ENCODE measurements around the gene ZNF813.

The ZNF813 gene

DNA sequence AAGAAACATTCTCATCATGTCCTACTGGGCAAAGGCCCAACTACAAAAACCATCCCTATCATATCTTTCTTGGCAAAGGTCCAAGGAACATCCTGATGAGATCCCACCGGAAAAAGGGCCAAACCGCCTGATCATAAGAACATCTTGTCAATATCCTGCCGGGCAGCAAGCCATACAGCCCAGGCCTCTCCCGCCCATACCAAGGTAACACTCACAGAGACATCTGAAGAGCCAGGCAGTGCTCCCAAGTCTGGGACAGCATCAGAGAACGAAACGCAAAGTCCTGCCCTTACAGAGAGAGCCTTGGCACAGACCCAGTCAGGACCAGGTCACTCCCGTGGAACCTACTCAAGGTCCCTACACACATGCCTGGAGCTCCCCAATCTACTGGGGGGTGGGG lies 51.9 kb downstream of the ZNF813 start:
- peaks cover 4% of the 10 kb centered on the region for H3K27me3 ChIP-seq (ENCODE audit: control insufficient read depth, insufficient read depth, low read length, poor library complexity, severe bottlenecking)
- no peaks in the 10 kb centered on the region for H3K36me3 ChIP-seq (ENCODE audit: control insufficient read depth, insufficient read depth, low read length)
- H3K4me1 ChIP-seq (ENCODE audit: control insufficient read depth, insufficient read depth, low read length): no peaks in the 10 kb centered on the region
- WGBS, 2 experiments: 96% methylated on average over 7 of the region's 7 CpGs
- no peaks in the 10 kb centered on the region for H3K9me3 ChIP-seq (ENCODE audit: control insufficient read depth, low read length)
- no peak overlapping the region for H3K4me3 ChIP-seq (ENCODE audit: insufficient read depth, low read depth, low read length)
- H3K27ac ChIP-seq (ENCODE audit: insufficient read depth, low read depth, low read length, poor library complexity, severe bottlenecking): no peak overlapping the region

DNA sequence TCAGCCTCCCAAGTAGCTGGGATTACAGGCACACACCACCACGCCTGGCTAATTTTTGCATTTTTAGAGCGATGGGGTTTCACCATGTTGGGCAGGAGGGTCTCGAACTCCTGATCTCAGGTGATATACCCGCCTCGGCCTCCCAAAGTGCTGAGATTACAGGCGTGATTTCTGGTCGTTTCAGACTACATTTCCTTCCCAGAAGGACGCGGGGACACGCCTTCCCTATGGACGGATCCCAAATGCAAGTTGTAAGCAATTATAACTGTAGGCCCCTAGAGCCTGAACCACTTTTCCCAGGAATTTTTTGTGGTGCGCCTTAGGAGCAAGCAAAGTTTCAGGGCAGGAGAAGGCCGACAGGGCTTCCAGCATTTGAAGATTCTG lies 52.6 kb downstream of the ZNF813 start:
- H3K9me3 ChIP-seq (ENCODE audit: control insufficient read depth, low read length): no peaks in the 10 kb centered on the region
- peaks cover 4% of the 10 kb centered on the region for H3K27me3 ChIP-seq (ENCODE audit: control insufficient read depth, insufficient read depth, low read length, poor library complexity, severe bottlenecking)
- H3K4me3 ChIP-seq (ENCODE audit: insufficient read depth, low read depth, low read length): peak overlapping the region; percentile 23
- WGBS, 2 experiments: 84 to 85% methylated on average over 13 of the region's 13 CpGs
- no peaks in the 10 kb centered on the region for H3K4me1 ChIP-seq (ENCODE audit: control insufficient read depth, insufficient read depth, low read length)
- no peaks in the 10 kb centered on the region for H3K36me3 ChIP-seq (ENCODE audit: control insufficient read depth, insufficient read depth, low read length)
- H3K27ac ChIP-seq (ENCODE audit: insufficient read depth, low read depth, low read length, poor library complexity, severe bottlenecking): peak overlapping the region; percentile 38

DNA sequence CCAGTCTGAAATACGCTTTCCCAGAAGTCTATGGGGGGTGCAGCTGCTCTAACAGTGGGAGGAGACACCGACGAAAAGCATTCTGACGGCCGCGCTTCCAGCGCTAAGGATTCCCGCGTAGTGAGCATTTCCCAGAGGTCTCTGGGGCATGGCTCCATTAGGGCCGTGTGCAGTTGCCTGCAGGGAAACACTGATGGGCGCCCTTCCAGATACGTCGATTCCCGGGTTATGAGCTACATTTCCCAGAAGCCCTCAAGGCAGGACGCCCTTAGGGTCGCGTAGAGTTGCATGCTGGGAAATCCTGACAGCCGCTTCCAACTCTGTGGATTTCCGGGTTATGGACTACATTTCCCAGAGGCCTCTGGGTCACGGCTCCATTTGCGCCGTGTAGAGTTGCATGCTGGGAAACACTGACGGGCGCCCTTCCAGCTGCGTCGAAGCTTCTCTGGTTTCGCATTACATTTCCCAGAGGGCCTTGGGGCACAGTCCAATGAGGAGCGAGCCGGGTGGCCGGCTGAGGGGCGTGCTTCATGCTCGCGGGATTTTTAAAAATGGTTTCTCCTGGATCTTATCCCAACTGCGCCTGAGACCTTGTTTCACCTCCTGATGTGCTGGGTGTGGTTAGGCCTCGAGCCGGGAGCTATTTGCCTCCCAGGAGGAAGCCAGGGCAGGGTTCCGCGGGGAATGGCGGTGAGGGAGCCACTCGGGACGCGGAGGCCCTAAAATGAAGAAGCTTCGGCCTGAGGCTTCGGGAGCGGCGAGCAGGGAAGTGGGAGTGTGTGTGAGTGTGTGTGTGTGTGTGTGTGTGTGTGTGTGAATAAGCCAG lies 53.2 kb downstream of the ZNF813 start:
- peak overlapping the region; percentile 38 for H3K27ac ChIP-seq (ENCODE audit: insufficient read depth, low read depth, low read length, poor library complexity, severe bottlenecking)
- peak overlapping the region; percentile 78 for H3K4me3 ChIP-seq (ENCODE audit: insufficient read depth, low read depth, low read length)
- H3K9me3 ChIP-seq (ENCODE audit: control insufficient read depth, low read length): no peaks in the 10 kb centered on the region
- H3K27me3 ChIP-seq (ENCODE audit: control insufficient read depth, insufficient read depth, low read length, poor library complexity, severe bottlenecking): peaks cover 4% of the 10 kb centered on the region
- no peaks in the 10 kb centered on the region for H3K4me1 ChIP-seq (ENCODE audit: control insufficient read depth, insufficient read depth, low read length)
- peaks cover 3% of the 10 kb centered on the region for H3K36me3 ChIP-seq (ENCODE audit: control insufficient read depth, insufficient read depth, low read length)
- 1% methylated on average over 46 of the region's 46 CpGs for WGBS, 2 experiments

DNA sequence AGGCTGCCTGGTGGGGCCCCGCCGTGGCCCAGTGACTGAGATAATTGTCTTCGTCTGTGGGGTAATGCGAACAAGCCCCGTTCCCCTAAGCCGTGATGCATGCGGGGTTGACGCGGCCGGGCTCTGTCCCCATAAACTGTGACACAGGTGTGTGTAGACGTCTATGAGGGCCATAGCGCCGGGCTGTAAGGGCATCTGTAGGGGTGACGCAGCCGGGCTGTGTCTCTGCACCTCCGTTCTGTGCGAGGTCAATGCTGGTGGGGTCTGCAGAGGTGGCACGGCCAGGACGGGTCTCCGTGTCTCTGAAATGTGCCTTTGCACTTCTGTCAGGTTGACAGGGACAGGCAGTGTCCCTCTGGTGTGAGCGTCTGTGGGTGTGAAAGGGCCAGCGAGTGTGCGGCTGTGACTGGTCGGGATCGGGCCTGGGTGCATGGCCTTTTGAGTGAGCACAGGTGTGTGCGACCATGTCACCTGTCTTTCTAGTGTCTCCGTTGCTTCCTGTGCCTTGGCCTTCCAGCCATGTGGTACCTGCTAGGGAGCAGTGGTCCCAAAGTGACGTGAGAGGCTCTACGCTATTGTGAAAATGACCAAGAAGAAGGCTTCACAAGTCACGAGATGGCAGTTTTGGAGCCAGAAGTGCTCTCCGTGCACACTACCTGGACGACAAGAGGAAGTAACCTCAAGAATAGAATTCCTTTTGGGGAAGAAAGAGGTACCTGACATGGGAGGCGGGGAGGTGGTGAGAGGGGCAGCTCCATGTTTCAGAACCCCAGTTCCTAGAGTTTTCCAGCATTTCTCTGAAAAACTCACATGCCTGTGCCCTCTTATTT lies 54.1 kb downstream of the ZNF813 start:
- Histone ChIP-seq H3K27ac (ENCODE audit: insufficient read depth, low read depth, low read length, poor library complexity, severe bottlenecking) (no peak overlapping the region), H3K4me1 (ENCODE audit: control insufficient read depth, insufficient read depth, low read length) (no peaks in the 10 kb centered on the region), H3K27me3 (ENCODE audit: control insufficient read depth, insufficient read depth, low read length, poor library complexity, severe bottlenecking) (peaks cover 4% of the 10 kb centered on the region), H3K4me3 (ENCODE audit: insufficient read depth, low read depth, low read length) (peak overlapping the region; percentile 78), H3K36me3 (ENCODE audit: control insufficient read depth, insufficient read depth, low read length) (peaks cover 8% of the 10 kb centered on the region), H3K9me3 (ENCODE audit: control insufficient read depth, low read length) (no peaks in the 10 kb centered on the region)
- WGBS, 2 experiments: 18 to 21% methylated on average over 33 of the region's 33 CpGs

DNA sequence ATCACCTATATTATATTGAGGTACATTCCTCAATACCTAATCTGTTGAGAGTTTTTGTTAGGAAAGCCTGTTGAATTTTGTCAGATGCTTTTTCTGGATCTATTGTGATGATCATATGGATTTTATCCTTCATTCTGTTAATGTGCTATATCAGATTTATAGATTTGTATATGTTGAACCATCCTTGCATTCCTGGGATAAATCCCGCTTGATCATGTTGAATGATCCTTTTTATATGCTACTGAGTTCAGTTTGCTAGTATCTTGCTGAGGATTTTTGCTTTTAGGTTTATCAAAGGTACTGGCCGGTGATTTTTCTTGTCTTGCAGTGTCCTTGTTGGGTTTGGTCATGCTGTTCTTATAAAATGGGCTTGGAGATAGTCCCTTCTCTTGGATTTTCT lies 58.4 kb downstream of the ZNF813 start:
- Histone ChIP-seq H3K27ac (ENCODE audit: insufficient read depth, low read depth, low read length, poor library complexity, severe bottlenecking) (no peak overlapping the region), H3K4me1 (ENCODE audit: control insufficient read depth, insufficient read depth, low read length) (no peaks in the 10 kb centered on the region), H3K9me3 (ENCODE audit: control insufficient read depth, low read length) (no peaks in the 10 kb centered on the region), H3K36me3 (ENCODE audit: control insufficient read depth, insufficient read depth, low read length) (peaks cover 8% of the 10 kb centered on the region), H3K27me3 (ENCODE audit: control insufficient read depth, insufficient read depth, low read length, poor library complexity, severe bottlenecking) (no peaks in the 10 kb centered on the region), H3K4me3 (ENCODE audit: insufficient read depth, low read depth, low read length) (no peak overlapping the region)
- 96 to 98% methylated on average over 2 of the region's 2 CpGs for WGBS, 2 experiments

DNA sequence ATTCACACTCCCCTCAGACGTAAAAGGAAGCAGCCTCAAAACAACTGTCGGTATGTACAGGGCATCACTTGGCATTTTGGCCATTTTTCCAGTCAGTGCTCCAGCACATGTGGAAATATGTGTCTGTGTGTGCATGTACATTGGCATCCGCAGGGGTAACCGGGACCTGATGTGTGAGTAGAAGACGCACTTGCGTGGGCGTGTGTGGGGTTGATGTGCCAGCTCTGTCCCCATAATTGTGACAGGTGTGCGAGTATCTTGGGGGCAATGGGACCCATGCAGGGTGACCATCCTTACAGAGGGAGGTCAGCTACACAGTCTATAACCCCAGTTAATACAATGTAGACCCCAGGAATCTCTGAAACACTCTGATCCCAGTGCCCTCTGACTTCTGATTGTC lies 63.1 kb downstream of the ZNF813 start:
- 85 to 88% methylated on average over 8 of the region's 8 CpGs for WGBS, 2 experiments
- H3K4me3 ChIP-seq (ENCODE audit: insufficient read depth, low read depth, low read length): no peak overlapping the region
- no peaks in the 10 kb centered on the region for H3K9me3 ChIP-seq (ENCODE audit: control insufficient read depth, low read length)
- no peaks in the 10 kb centered on the region for H3K27me3 ChIP-seq (ENCODE audit: control insufficient read depth, insufficient read depth, low read length, poor library complexity, severe bottlenecking)
- no peaks in the 10 kb centered on the region for H3K4me1 ChIP-seq (ENCODE audit: control insufficient read depth, insufficient read depth, low read length)
- no peak overlapping the region for H3K27ac ChIP-seq (ENCODE audit: insufficient read depth, low read depth, low read length, poor library complexity, severe bottlenecking)
- H3K36me3 ChIP-seq (ENCODE audit: control insufficient read depth, insufficient read depth, low read length): peaks cover 6% of the 10 kb centered on the region

DNA sequence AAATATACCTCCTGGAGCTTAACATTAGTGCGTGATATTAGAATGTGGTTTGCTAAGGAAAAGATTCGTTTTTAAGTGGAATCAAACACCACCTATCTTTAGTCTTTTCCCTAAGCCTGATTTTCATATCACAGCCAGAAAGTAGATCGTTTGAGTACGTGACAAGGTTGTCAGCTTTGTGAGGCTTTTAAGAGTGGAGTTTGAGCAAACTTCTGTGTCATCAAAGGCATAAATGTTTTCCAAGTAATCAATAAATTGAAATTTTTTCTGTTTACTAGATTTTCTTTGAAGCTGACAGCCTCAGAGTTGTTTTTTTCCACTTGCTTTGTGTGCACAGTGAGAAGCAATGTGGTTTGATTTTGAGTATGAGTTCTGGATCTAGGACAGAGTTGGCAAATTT lies 63.9 kb downstream of the ZNF813 start:
- Histone ChIP-seq H3K4me1 (ENCODE audit: control insufficient read depth, insufficient read depth, low read length) (no peaks in the 10 kb centered on the region), H3K36me3 (ENCODE audit: control insufficient read depth, insufficient read depth, low read length) (no peaks in the 10 kb centered on the region), H3K27ac (ENCODE audit: insufficient read depth, low read depth, low read length, poor library complexity, severe bottlenecking) (no peak overlapping the region), H3K9me3 (ENCODE audit: control insufficient read depth, low read length) (no peaks in the 10 kb centered on the region), H3K4me3 (ENCODE audit: insufficient read depth, low read depth, low read length) (no peak overlapping the region), H3K27me3 (ENCODE audit: control insufficient read depth, insufficient read depth, low read length, poor library complexity, severe bottlenecking) (no peaks in the 10 kb centered on the region)
- 98 to 100% methylated on average over 2 to 4 of the region's 4 CpGs for WGBS, 2 experiments

DNA sequence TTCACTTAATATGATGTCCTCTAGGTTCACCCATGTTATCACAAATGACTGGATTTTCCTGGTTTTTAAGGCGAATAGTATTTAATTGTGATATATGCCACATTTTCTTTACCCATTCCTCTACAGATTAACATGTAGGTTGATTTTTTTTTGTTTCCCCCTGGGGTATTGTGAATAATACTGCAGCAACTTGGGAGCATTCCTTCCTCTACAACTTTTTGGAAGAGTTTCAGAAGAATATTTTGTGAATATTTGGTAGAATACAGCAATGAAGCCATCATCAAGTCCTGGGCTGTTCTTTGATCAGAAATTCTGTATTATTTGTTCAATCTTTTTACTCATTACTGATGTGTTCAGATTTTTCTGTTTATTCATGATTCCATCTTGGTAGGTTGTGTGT lies 64.8 kb downstream of the ZNF813 start:
- Histone ChIP-seq H3K36me3 (ENCODE audit: control insufficient read depth, insufficient read depth, low read length) (no peaks in the 10 kb centered on the region), H3K9me3 (ENCODE audit: control insufficient read depth, low read length) (no peaks in the 10 kb centered on the region), H3K4me1 (ENCODE audit: control insufficient read depth, insufficient read depth, low read length) (no peaks in the 10 kb centered on the region), H3K4me3 (ENCODE audit: insufficient read depth, low read depth, low read length) (no peak overlapping the region), H3K27me3 (ENCODE audit: control insufficient read depth, insufficient read depth, low read length, poor library complexity, severe bottlenecking) (no peaks in the 10 kb centered on the region), H3K27ac (ENCODE audit: insufficient read depth, low read depth, low read length, poor library complexity, severe bottlenecking) (no peak overlapping the region)
- no CpG with 5 or more reads among the region's 1 CpG for WGBS, 2 experiments

DNA sequence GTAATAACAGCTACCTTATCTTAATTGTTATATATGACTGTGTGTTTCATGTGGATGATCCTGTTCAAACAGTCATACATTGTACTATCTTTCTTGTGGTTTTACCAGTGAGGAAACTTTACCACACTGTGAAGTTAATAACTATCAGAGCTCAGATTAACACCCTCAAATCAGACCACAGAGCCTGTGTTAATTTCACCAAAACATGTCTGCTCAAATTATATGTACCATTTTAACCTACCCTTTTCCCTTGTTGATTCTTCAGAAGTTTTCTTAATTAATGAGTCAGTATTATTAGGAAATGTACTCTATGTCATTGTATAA lies 68.7 kb downstream of the ZNF813 start:
- Histone ChIP-seq H3K4me3 (ENCODE audit: insufficient read depth, low read depth, low read length) (no peak overlapping the region), H3K4me1 (ENCODE audit: control insufficient read depth, insufficient read depth, low read length) (no peaks in the 10 kb centered on the region), H3K36me3 (ENCODE audit: control insufficient read depth, insufficient read depth, low read length) (no peaks in the 10 kb centered on the region), H3K9me3 (ENCODE audit: control insufficient read depth, low read length) (no peaks in the 10 kb centered on the region), H3K27me3 (ENCODE audit: control insufficient read depth, insufficient read depth, low read length, poor library complexity, severe bottlenecking) (no peaks in the 10 kb centered on the region), H3K27ac (ENCODE audit: insufficient read depth, low read depth, low read length, poor library complexity, severe bottlenecking) (no peak overlapping the region)

DNA sequence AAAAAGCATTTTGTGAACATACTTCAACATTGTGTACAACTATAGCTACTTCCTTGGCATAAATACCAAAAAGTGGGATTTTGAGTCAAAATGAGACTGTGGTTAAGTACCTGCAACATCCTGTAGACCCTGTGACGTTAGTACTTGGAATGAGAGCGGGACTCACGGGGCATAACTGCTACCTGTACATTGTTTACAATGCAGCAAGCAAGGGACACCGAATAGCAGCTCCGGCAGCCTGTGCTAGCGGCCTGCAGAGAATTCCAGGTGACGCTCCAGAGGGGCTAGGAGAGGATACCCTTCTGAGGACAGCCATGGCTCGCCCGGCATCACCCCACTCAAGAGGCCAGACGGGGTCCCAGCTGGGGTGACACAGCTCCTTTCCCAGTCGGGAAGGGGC lies 69.6 kb downstream of the ZNF813 start:
- Histone ChIP-seq H3K27me3 (ENCODE audit: control insufficient read depth, insufficient read depth, low read length, poor library complexity, severe bottlenecking) (no peaks in the 10 kb centered on the region), H3K9me3 (ENCODE audit: control insufficient read depth, low read length) (no peaks in the 10 kb centered on the region), H3K36me3 (ENCODE audit: control insufficient read depth, insufficient read depth, low read length) (no peaks in the 10 kb centered on the region), H3K4me3 (ENCODE audit: insufficient read depth, low read depth, low read length) (peak overlapping the region; percentile 70), H3K27ac (ENCODE audit: insufficient read depth, low read depth, low read length, poor library complexity, severe bottlenecking) (no peak overlapping the region), H3K4me1 (ENCODE audit: control insufficient read depth, insufficient read depth, low read length) (no peaks in the 10 kb centered on the region)
- WGBS, 2 experiments: 82% methylated on average over 11 of the region's 11 CpGs

All from ectodermal cell (in vitro differentiated cells).